Smooth muscle cell (in vitro differentiated cells): ENCODE results near the gene RCOR1. TPM values are rescaled to one million over a fixed set of nuclear protein-coding genes. Genes with fewer than 3 reads are reported as not detected.

Source experiments
- DNase-seq: peaks from one replicate; lab custom pipeline; 2025; ENCODE audit not compliant: unreplicated experiment; lab: John Stamatoyannopoulos, UW
- H2AFZ ChIP-seq: fragments of 200-600 bp; sonication (generic); 2 replicates; pipeline ENCODE4 v1.6.0; 2016; ENCODE audit warnings: antibody characterized with exemption, low read depth, mild to moderate bottlenecking
- H3F3A ChIP-seq: fragments of 200-600 bp; sonication (generic); 2 replicates; pipeline ENCODE4 v1.6.0; 2017; ENCODE audit warnings: antibody characterized with exemption, low read depth
- H3K27ac ChIP-seq: fragments of 200-600 bp; sonication (generic); 2 replicates; pipeline ENCODE4 v1.5.1; 2016; ENCODE audit warnings: low read depth, mild to moderate bottlenecking
- H3K27me3 ChIP-seq: fragments of 200-600 bp; sonication (generic); 2 replicates; pipeline ENCODE4 v1.6.1; 2016; ENCODE audit warnings: low read depth, mild to moderate bottlenecking
- H3K36me3 ChIP-seq: fragments of 200-600 bp; sonication (generic); 2 replicates; pipeline ENCODE4 v1.5.1; 2016; ENCODE audit warnings: low read depth
- H3K4me1 ChIP-seq: fragments of 200-600 bp; sonication (generic); 2 replicates; pipeline ENCODE4 v1.5.1; 2016; ENCODE audit warnings: low read depth
- H3K4me2 ChIP-seq: fragments of 200-600 bp; sonication (generic); 2 replicates; pipeline ENCODE4 v1.6.0; 2016; ENCODE audit warnings: mild to moderate bottlenecking
- H3K4me3 ChIP-seq: fragments of 200-600 bp; sonication (generic); 2 replicates; pipeline ENCODE4 v1.5.1; 2016; ENCODE audit warnings: mild to moderate bottlenecking
- H3K79me2 ChIP-seq: fragments of 200-600 bp; sonication (generic); 2 replicates; pipeline ENCODE4 v1.6.0; 2016; ENCODE audit warnings: low read depth, mild to moderate bottlenecking
- H3K9ac ChIP-seq: fragments of 200-600 bp; sonication (generic); 2 replicates; pipeline ENCODE4 v1.6.0; 2016; ENCODE audit warnings: low read depth
- H3K9me3 ChIP-seq: fragments of 200-600 bp; sonication (generic); replicated peaks from 2 replicates; pipeline ENCODE4 v1.5.1; 2016; ENCODE audit warnings: low read depth
- H4K20me1 ChIP-seq: fragments of 200-600 bp; sonication (generic); 2 replicates; pipeline ENCODE4 v1.6.0; 2016; ENCODE audit warnings: low read depth
- CTCF ChIP-seq: fragments of 200-600 bp; sonication (generic); IDR thresholded peaks from 2 replicates; pipeline ENCODE4 v1.5.1; 2017; ENCODE audit warnings: borderline replicate concordance, mild to moderate bottlenecking, antibody characterized with exemption; ENCODE audit not compliant: insufficient read depth, poor library complexity, severe bottlenecking
- WGBS: methylation state at CpG from one replicate; pipeline ENCODE4 v1.1.7; 2016; ENCODE audit warnings: low lambda C conversion rate; 5-methylcytosine and 5-hydroxymethylcytosine counted together
- polyA plus RNA-seq: library from polyadenylated mRNA; unstranded; fragments of >200 nt; fragmentation: Nextera tagmentation; extraction: Ambion mirVana; gene quantifications from 2 replicates; pipeline ENCODE4 v1.2.1, GENCODE V29; 2016
- total RNA-seq: library from RNA; depleted of rRNA; stranded (reverse); fragments of >200 nt; gene quantifications from 2 replicates; pipeline ENCODE4 v1.2.3, GENCODE V29; 2014

RCOR1 gene
- total and polyA plus RNA-seq, 2 experiments from 2014 or later, result 4.4 to 29.3 TPM

- Histone ChIP-seq H3K9ac (no peak overlapping the region), H3K4me1 (no peaks in the 10 kb centered on the region), H2AFZ (no peak overlapping the region), H4K20me1 (no peaks in the 10 kb centered on the region), H3K4me3 (no peak overlapping the region), H3K9me3 (no peaks in the 10 kb centered on the region), H3K27ac (no peak overlapping the region), H3K36me3 (no peaks in the 10 kb centered on the region), H3K79me2 (no peaks in the 10 kb centered on the region), H3K4me2 (no peak overlapping the region), H3F3A (no peaks in the 10 kb centered on the region), H3K27me3 (no peaks in the 10 kb centered on the region)
- DNase-seq, result no peak
- TF ChIP-seq CTCF, result no peak
- 71% methylated on average over 4 of the region's 4 CpGs for WGBS
These were observed 33.9 kb upstream of the RCOR1 start for GRCh38 chr14:102558556-102558955.

- Histone ChIP-seq H3K4me1 (no peaks in the 10 kb centered on the region), H3K27me3 (no peaks in the 10 kb centered on the region), H3F3A (no peaks in the 10 kb centered on the region), H3K4me3 (no peak overlapping the region), H3K79me2 (no peaks in the 10 kb centered on the region), H2AFZ (no peak overlapping the region), H3K9ac (no peak overlapping the region), H3K9me3 (no peaks in the 10 kb centered on the region), H3K27ac (no peak overlapping the region), H3K36me3 (no peaks in the 10 kb centered on the region), H4K20me1 (no peaks in the 10 kb centered on the region), H3K4me2 (no peak overlapping the region)
- WGBS, result 88% methylated on average over 14 of the region's 14 CpGs
- TF ChIP-seq CTCF, result no peak
- no peak for DNase-seq
These were observed 31.8 kb upstream of the RCOR1 start for GRCh38 chr14:102560458-102561261.

GRCh38 chr14:102565331-102565887, 27.0 kb upstream of the RCOR1 start:
- Histone ChIP-seq H3K9ac (no peak overlapping the region), H3K4me2 (no peak overlapping the region), H4K20me1 (no peaks in the 10 kb centered on the region), H2AFZ (no peak overlapping the region), H3K27ac (no peak overlapping the region), H3K27me3 (no peaks in the 10 kb centered on the region), H3F3A (no peaks in the 10 kb centered on the region), H3K36me3 (no peaks in the 10 kb centered on the region), H3K4me1 (peaks cover 4% of the 10 kb centered on the region), H3K4me3 (no peak overlapping the region), H3K79me2 (no peaks in the 10 kb centered on the region), H3K9me3 (no peaks in the 10 kb centered on the region)
- no peak for DNase-seq
- 81% methylated on average over 10 of the region's 10 CpGs for WGBS
- TF ChIP-seq CTCF, result no peak
